HG02938 (cell line): ENCODE data around the gene LCE2D.

Experiments
- ATAC-seq: cut with Tn5 transposase; IDR thresholded peaks from one replicate; pipeline ENCODE4 v1.9.1; 2021; ENCODE audit warnings: mild to moderate bottlenecking, moderate library complexity; ENCODE audit not compliant: unreplicated experiment

LCE2D gene

DNA sequence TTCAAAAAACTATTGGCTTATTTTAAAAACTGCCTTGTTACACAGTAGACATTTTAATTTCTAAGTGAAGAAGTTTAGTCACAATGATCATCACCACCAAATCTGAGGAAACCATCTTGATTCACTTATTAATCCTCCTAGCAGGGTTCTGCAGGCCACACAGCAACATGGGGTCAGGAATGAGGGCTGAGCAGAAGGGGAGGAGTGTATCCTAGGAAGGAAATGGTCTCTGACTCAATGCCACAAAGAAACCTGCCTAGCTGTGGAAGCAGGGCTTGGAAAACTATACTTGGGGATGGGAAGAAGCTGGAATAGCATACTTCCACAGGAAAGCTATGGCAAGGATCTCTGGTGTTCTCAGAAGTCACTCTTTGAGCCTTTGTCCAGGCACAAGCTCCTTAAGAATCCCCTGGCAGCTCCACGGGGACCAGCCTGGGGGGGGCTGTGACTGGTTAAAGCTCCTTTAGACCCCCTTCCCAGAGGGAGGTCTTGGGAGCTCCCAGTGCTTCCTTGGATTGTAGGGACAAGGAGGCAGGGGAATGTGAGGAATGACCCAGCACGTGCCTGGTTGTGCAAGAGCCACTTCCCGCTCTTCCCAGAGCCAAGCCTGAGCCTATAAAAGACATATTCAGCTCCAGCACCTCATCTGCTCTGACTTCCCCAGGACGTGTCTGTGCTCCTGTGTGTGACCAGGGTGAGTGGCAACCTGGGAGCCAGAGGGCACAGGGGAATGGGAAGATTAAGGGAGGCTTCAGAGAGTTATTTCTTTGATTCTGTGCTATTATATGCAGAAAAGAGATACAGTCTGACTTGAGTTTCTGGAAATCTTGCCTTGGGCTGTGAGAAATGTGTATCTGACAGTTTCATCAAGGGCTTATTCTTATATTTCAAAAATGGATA is 34.8 kb downstream of the LCE2D start, which contains the start of gene LCE2A:
TSS of gene LCE2A (plus strand) at position 645 of the 900 bp plus-strand sequence. CDS start 557 bp downstream, outside the sequence.
- no peak for ATAC-seq

DNA sequence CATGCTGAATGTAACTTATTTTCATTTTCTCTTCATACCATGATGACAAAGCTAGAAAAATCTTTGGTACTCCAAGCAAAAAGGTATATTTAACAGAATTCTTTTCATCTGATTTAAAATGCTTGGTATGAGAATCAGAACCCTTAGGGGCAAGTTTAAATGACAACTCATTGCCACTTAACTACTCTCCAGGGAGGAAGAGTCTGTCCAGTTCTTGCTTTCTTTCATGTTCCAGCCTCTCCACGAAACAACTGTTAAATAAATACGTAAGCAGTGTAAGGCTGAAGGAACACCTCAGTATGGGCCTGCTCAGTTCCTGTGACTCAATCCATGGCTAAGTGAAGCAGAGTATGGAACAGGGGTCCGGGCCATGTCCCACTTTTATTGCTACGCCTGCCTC is 36.6 kb downstream of the LCE2D start:
- no peak for ATAC-seq

GRCh38 chr1:152707860-152708259 is 44.7 kb downstream of the LCE2D start, which contains the start of gene LCE4A:
LCE4A (plus strand) TSS chr1:152708160; CDS start chr1:152709076, 916 bp downstream.
- no peak for ATAC-seq
